ENCODE results near the gene GJB5. TPM values are rescaled to one million over a fixed set of nuclear protein-coding genes. Genes with fewer than 3 reads are reported as not detected.

The GJB5 gene
- total and polyA plus RNA-seq, 2 of the 8 experiments (the other 6 are each of a cell fraction or from before 2014, with no cell fraction given) = 0.86 to 3.1 TPM

- no peak overlapping the region for H2BK120ac ChIP-seq (replicated peaks; ENCODE audit: low read depth, low read length)
- H3K27me3 ChIP-seq (replicated peaks in 1 of 4; ENCODE audit: control insufficient read depth in 3 of 4, extremely low read depth in 1 of 4, insufficient read depth in 3 of 4, low read length in 3 of 4) = peaks cover 0 to 13% (median 5%) of the 10 kb centered on the region in 4 experiments; a peak in 5 of 7 replicates
- H4K5ac ChIP-seq (ENCODE audit: insufficient read length, low read depth, low read length) = no peak overlapping the region
- TF ChIP-seq RAD21 (IDR thresholded peaks at IDR 0.05 in 1 of 2, conservative IDR thresholded peaks at IDR 0.05 in 1 of 2; ENCODE audit: low read depth in 2 of 2, low read length in 2 of 2) = peak; percentile 98 to 99
- peak; percentile 90 to 98 (median 98) for TF ChIP-seq CTCF (IDR thresholded peaks at IDR 0.05; ENCODE audit: control extremely low read depth in 1 of 3, insufficient read depth in 1 of 3, low read depth in 1 of 3, low read length in 3 of 3)
- 0 out of 2 replicates have a peak, but pooled peaks have one; percentile 23 for TF ChIP-seq YY1 (IDR thresholded peaks at IDR 0.05; ENCODE audit: low read depth, low read length)
- no peak for TF ChIP-seq E2F6 (IDR thresholded peaks at IDR 0.05)
- no peak for TF ChIP-seq JUND (IDR thresholded peaks at IDR 0.05; ENCODE audit: low read length)
- no peak for TF ChIP-seq JUN (IDR thresholded peaks at IDR 0.05; ENCODE audit: low read depth, low read length)
- peak; percentile 49 for TF ChIP-seq CTBP2 (IDR thresholded peaks at IDR 0.05; ENCODE audit: borderline replicate concordance, insufficient read depth, insufficient read length, low read length)
- TF ChIP-seq SP1 (IDR thresholded peaks at IDR 0.05; ENCODE audit: low read depth, low read length) = no peak
- H3K79me1 ChIP-seq (ENCODE audit: low read depth, low read length) = no peaks in the 10 kb centered on the region
- H2AK5ac ChIP-seq (ENCODE audit: low read depth, low read length) = no peak overlapping the region
- CTCF ChIA-PET (ENCODE audit: partially characterized antibody) = interaction anchor here (0.5 to 5.4 kb wide), 67 partner anchors 9 to 1115 kb away, joined by 3 to 42 read pairs (median 4); partner anchors contain the start of genes GJB3, GJB4 and GJB5
- H2AFZ ChIP-seq (ENCODE audit: low read length) = peak overlapping the region; percentile 88; the same call in 1 of the 2 replicates
- H3K23me2 ChIP-seq (ENCODE audit: low read depth, low read length) = no peaks in the 10 kb centered on the region; the same call in 1 of the 2 replicates
- H3K4me2 ChIP-seq (ENCODE audit: insufficient read depth in 1 of 2, low read depth in 2 of 2, low read length in 2 of 2) = no peak overlapping the region
- H2BK5ac ChIP-seq (ENCODE audit: low read depth, low read length) = no peak overlapping the region
- H3K27ac ChIP-seq (ENCODE audit: low read depth, low read length) = no peak overlapping the region
- peak in 1 of 2 experiments; percentile 98 for DNase-seq (ENCODE audit: low read depth in 1 of 2, low spot score in 2 of 2)
- WGBS, 2 experiments (ENCODE audit: extremely low coverage in 1 of 2, insufficient coverage in 1 of 2, insufficient read length in 1 of 2, insufficient replicate concordance in 2 of 2, low coverage in 1 of 2, low lambda C conversion rate in 2 of 2, missing lambda C conversion rate in 1 of 2) = 16% methylated on average over 16 of the region's 16 CpGs; no CpG with 5 or more reads in 1 of the 2 experiments
- no peaks in the 10 kb centered on the region for H3K9me3 ChIP-seq (ENCODE audit: insufficient read depth in 2 of 2, low read depth in 1 of 2, low read length in 1 of 2)
- no peak overlapping the region for H2BK15ac ChIP-seq (ENCODE audit: low read length)
- H3K14ac ChIP-seq (ENCODE audit: insufficient read length) = no peak overlapping the region
- H3K18ac ChIP-seq (ENCODE audit: extremely low read depth, low read length) = no peak overlapping the region
- no peaks in the 10 kb centered on the region for H4K20me1 ChIP-seq (replicated peaks in 1 of 2; ENCODE audit: control insufficient read depth in 1 of 2, insufficient read depth in 2 of 2, low read length in 2 of 2)
- H3K36me3 ChIP-seq (ENCODE audit: control insufficient read depth in 2 of 4, insufficient read depth in 4 of 4, low read length in 3 of 4) = no peaks in the 10 kb centered on the region
- H3K4ac ChIP-seq (replicated peaks; ENCODE audit: insufficient read length, low read depth, low read length) = no peak overlapping the region
- peaks cover 0 to 5% (median 1%) of the 10 kb centered on the region in 4 experiments; a peak in 5 of 7 replicates for H3K4me1 ChIP-seq (replicated peaks in 1 of 4; ENCODE audit: control insufficient read depth in 3 of 4, insufficient read depth in 4 of 4, low read length in 3 of 4)
- H3K9ac ChIP-seq (replicated peaks in 1 of 4; ENCODE audit: extremely low read depth in 1 of 4, low read depth in 3 of 4, low read length in 3 of 4) = no peak overlapping the region
- FAIRE-seq = no peak
- POLR2A ChIA-PET (ENCODE audit: partially characterized antibody) = no interaction called here
- H3K23ac ChIP-seq (ENCODE audit: insufficient read length) = no peak overlapping the region
- no peak overlapping the region for H4K91ac ChIP-seq (replicated peaks; ENCODE audit: insufficient read length, low read length)
- no peaks in the 10 kb centered on the region for H3K79me2 ChIP-seq (ENCODE audit: control insufficient read depth in 1 of 2, insufficient read depth in 2 of 2, low read length in 2 of 2)
- peak overlapping the region; percentile 55; the same call in 1 of the 2 replicates for H2BK20ac ChIP-seq (ENCODE audit: low read length)
- no peak overlapping the region for H3K56ac ChIP-seq (replicated peaks; ENCODE audit: insufficient read length, low read depth, low read length)
- H4K8ac ChIP-seq (ENCODE audit: extremely low read depth, insufficient read depth, low read length) = no peak overlapping the region
- H2BK12ac ChIP-seq (ENCODE audit: low read depth, low read length) = no peak overlapping the region
- no peak overlapping the region for H3K4me3 ChIP-seq (ENCODE audit: extremely low read depth in 1 of 4, insufficient read depth in 2 of 4, low read depth in 3 of 4, low read length in 4 of 4)
These were observed 12.1 kb upstream of the GJB5 start for GRCh38 chr1:34742667-34743270.

All from H1 (cell line).